GM23338 (cell line): ENCODE results near the gene RAD21L1. TPM values are rescaled to one million over a fixed set of nuclear protein-coding genes. Genes with fewer than 3 reads are reported as not detected.

Source experiments
- ATAC-seq: fragments of 200-7000 bp; cut with Tn5 transposase; 3 replicates; pipeline ENCODE4 v1.9.1; 2020
- DNase-seq: peaks from one replicate; pipeline ENCODE4 v3.0.0-alpha.2; 2015; ENCODE audit warnings: low spot score
- H2AFZ ChIP-seq: fragments of 200-600 bp; sonication (generic); 2 replicates; pipeline ENCODE4 v1.8.0; 2016; ENCODE audit warnings: antibody characterized with exemption, mild to moderate bottlenecking, moderate library complexity
- H3F3A ChIP-seq: fragments of 200-600 bp; sonication (generic); replicated peaks from 2 replicates; pipeline ENCODE4 v1.8.0; 2017; ENCODE audit warnings: antibody characterized with exemption, mixed run types, low read depth
- H3K27ac ChIP-seq: fragments of 200-600 bp; sonication (generic); 2 replicates; pipeline ENCODE4 v1.6.1; 2016; ENCODE audit warnings: low read depth
- H3K27me3 ChIP-seq: fragments of 200-600 bp; sonication (generic); 2 replicates; pipeline ENCODE4 v1.8.0; 2016; ENCODE audit warnings: mild to moderate bottlenecking, mixed run types, moderate library complexity; ENCODE audit not compliant: insufficient read depth
- H3K36me3 ChIP-seq: fragments of 200-600 bp; sonication (generic); 2 replicates; pipeline ENCODE4 v1.8.0; 2016; ENCODE audit warnings: mild to moderate bottlenecking; ENCODE audit not compliant: insufficient read depth
- H3K4me1 ChIP-seq: fragments of 200-600 bp; sonication (generic); 2 replicates; pipeline ENCODE4 v1.8.0; 2016; ENCODE audit warnings: mild to moderate bottlenecking, moderate library complexity; ENCODE audit not compliant: insufficient read depth
- H3K4me2 ChIP-seq: fragments of 200-600 bp; sonication (generic); 2 replicates; pipeline ENCODE4 v1.7.1; 2017; ENCODE audit warnings: mixed run types
- H3K4me3 ChIP-seq: fragments of 200-600 bp; sonication (generic); 2 replicates; pipeline ENCODE4 v1.6.1; 2016; ENCODE audit warnings: mixed run types
- H3K79me2 ChIP-seq: fragments of 200-600 bp; sonication (generic); replicated peaks from 2 replicates; pipeline ENCODE4 v1.8.0; 2017; ENCODE audit warnings: mild to moderate bottlenecking; ENCODE audit not compliant: insufficient read depth
- H3K9me2 ChIP-seq: fragments of 200-600 bp; sonication (generic); 2 replicates; pipeline ENCODE4 v1.8.0; 2017; ENCODE audit not compliant: insufficient read depth
- H4K20me1 ChIP-seq: fragments of 200-600 bp; sonication (generic); replicated peaks from 2 replicates; pipeline ENCODE4 v1.8.0; 2017; ENCODE audit warnings: mild to moderate bottlenecking; ENCODE audit not compliant: insufficient read depth
- H3K27ac Mint-ChIP-seq: 2 replicates; pipeline ENCODE4 v1.8.0; 2020; ENCODE audit warnings: inconsistent platforms, mild to moderate bottlenecking, moderate library complexity, mixed read lengths
- H3K27me3 Mint-ChIP-seq: 3 replicates; pipeline ENCODE4 v1.8.0; 2022; ENCODE audit warnings: low read depth, mild to moderate bottlenecking, moderate library complexity, mixed read lengths, inconsistent platforms; ENCODE audit not compliant: insufficient read depth, poor library complexity
- H3K36me3 Mint-ChIP-seq: 3 replicates; pipeline ENCODE4 v1.8.0; 2021; ENCODE audit warnings: low read depth, mild to moderate bottlenecking, inconsistent platforms, moderate library complexity, mixed read lengths
- H3K4me1 Mint-ChIP-seq: 3 replicates; pipeline ENCODE4 v1.8.0; 2020; ENCODE audit warnings: mild to moderate bottlenecking, inconsistent platforms, mixed read lengths
- H3K4me3 Mint-ChIP-seq: 3 replicates; pipeline ENCODE4 v1.8.0; 2021; ENCODE audit warnings: moderate library complexity, mild to moderate bottlenecking, inconsistent platforms, mixed read lengths
- H3K9me3 Mint-ChIP-seq: 3 replicates; pipeline ENCODE4 v1.8.0; 2020; ENCODE audit warnings: moderate library complexity, mild to moderate bottlenecking, inconsistent platforms, mixed read lengths
- CREB1 ChIP-seq: fragments of 250-450 bp; sonication (Bioruptor Pico); IDR thresholded peaks from 2 replicates; pipeline ENCODE4 v1.5.0; 2020; ENCODE audit warnings: low read depth, mild to moderate bottlenecking, moderate library complexity
- CTCF ChIP-seq, 2 experiments: fragments of 200-600 bp in 1 of 2; sonication (generic) in 1 of 2; conservative IDR thresholded peaks; 2 replicates each; pipeline versions ENCODE4 v1.5.1 to v1.6.1; 2016 to 2017; ENCODE audit warnings: antibody characterized with exemption in 2 of 2, low read depth in 2 of 2, mild to moderate bottlenecking in 2 of 2, moderate library complexity in 1 of 2
- ETS1 ChIP-seq: IDR thresholded peaks from 2 replicates; pipeline ENCODE4 v1.6.1; 2016; ENCODE audit warnings: antibody characterized with exemption
- EZH2 ChIP-seq: fragments of 200-600 bp; sonication (generic); IDR thresholded peaks from one replicate; pipeline ENCODE4 v1.8.0; 2017; ENCODE audit warnings: antibody characterized with exemption, mild to moderate bottlenecking, low read depth; ENCODE audit not compliant: unreplicated experiment
- EZH2phosphoT487 ChIP-seq: fragments of 200-600 bp; sonication (generic); IDR thresholded peaks from one replicate; pipeline ENCODE4 v1.8.1; 2018; ENCODE audit warnings: antibody characterized with exemption; ENCODE audit not compliant: unreplicated experiment
- JUNB ChIP-seq: IDR thresholded peaks from one replicate; pipeline ENCODE4 v1.6.1; 2016; ENCODE audit warnings: antibody characterized with exemption; ENCODE audit not compliant: unreplicated experiment
- NANOG ChIP-seq: IDR thresholded peaks from 2 replicates; pipeline ENCODE4 v1.6.1; 2016; ENCODE audit warnings: antibody characterized with exemption, borderline replicate concordance
- POLR2AphosphoS5 ChIP-seq: IDR thresholded peaks from 2 replicates; pipeline ENCODE4 v1.6.1; 2016; ENCODE audit warnings: antibody characterized with exemption, low read depth
- REST ChIP-seq: IDR thresholded peaks from one replicate; pipeline ENCODE4 v1.6.1; 2018; ENCODE audit warnings: antibody characterized with exemption; ENCODE audit not compliant: unreplicated experiment
- STAT1 ChIP-seq: IDR thresholded peaks from one replicate; pipeline ENCODE4 v1.6.1; 2016; ENCODE audit warnings: antibody characterized with exemption; ENCODE audit not compliant: unreplicated experiment
- ZNF114 ChIP-seq: fragments of 250-450 bp; sonication (Bioruptor Pico); IDR thresholded peaks from 2 replicates; pipeline ENCODE4 v1.5.0; 2020; ENCODE audit warnings: mild to moderate bottlenecking, moderate library complexity
- ZNF331 ChIP-seq: fragments of 250-450 bp; sonication (Bioruptor Pico); IDR thresholded peaks from 2 replicates; pipeline ENCODE4 v1.5.0; 2020; ENCODE audit warnings: low read depth, mild to moderate bottlenecking, moderate library complexity
- ZNF462 ChIP-seq: fragments of 250-450 bp; sonication (Bioruptor Pico); IDR thresholded peaks from 2 replicates; pipeline ENCODE4 v1.5.0; 2020; ENCODE audit warnings: mild to moderate bottlenecking, moderate library complexity
- polyA plus RNA-seq: library from polyadenylated mRNA; unstranded; fragments of >200 nt; fragmentation: Nextera tagmentation; extraction: Ambion mirVana; gene quantifications from 2 replicates; pipeline ENCODE4 v1.2.1, GENCODE V29; 2016
- total RNA-seq: library from RNA; depleted of rRNA; stranded (reverse); fragments of >200 nt; shearing (Covaris generic); gene quantifications from 2 replicates; pipeline ENCODE4 v1.2.3, GENCODE V29; 2014

The RAD21L1 gene
- total and polyA plus RNA-seq, 2 experiments from 2014 or later = 0.10 to 0.95 TPM

- H3K4me1 Mint-ChIP-seq = peaks cover 8% of the 10 kb centered on the region
- Histone ChIP-seq H3F3A (no peaks in the 10 kb centered on the region), H3K79me2 (no peaks in the 10 kb centered on the region), H3K27me3 (no peaks in the 10 kb centered on the region), H3K4me3 (no peak overlapping the region), H3K4me2 (no peak overlapping the region), H4K20me1 (no peaks in the 10 kb centered on the region), H3K36me3 (no peaks in the 10 kb centered on the region), H2AFZ (no peak overlapping the region), H3K27ac (no peak overlapping the region), H3K9me2 (no peaks in the 10 kb centered on the region), H3K4me1 (no peaks in the 10 kb centered on the region)
- H3K27me3 Mint-ChIP-seq = peaks cover 8% of the 10 kb centered on the region
- no peaks in the 10 kb centered on the region; the same call in 2 of the 3 replicates for H3K36me3 Mint-ChIP-seq
- TF ChIP-seq EZH2phosphoT487 = no peak
- no peak for TF ChIP-seq JUNB
- no peak for TF ChIP-seq ZNF114
- no peak for TF ChIP-seq ETS1
- no peak for TF ChIP-seq ZNF462 (CRISPR knock-in tag)
- TF ChIP-seq NANOG = no peak
- no peak for TF ChIP-seq EZH2
- no peak for TF ChIP-seq POLR2AphosphoS5
- TF ChIP-seq ZNF331 (CRISPR knock-in tag) = no peak
- TF ChIP-seq CREB1 = no peak
- no peak for TF ChIP-seq STAT1
- TF ChIP-seq REST = no peak
- TF ChIP-seq CTCF (conservative IDR thresholded peaks at IDR 0.05; ENCODE audit: low read depth in 2 of 2) = no peak
- no peak for ATAC-seq
- no peak overlapping the region for H3K4me3 Mint-ChIP-seq
- no peak overlapping the region for H3K27ac Mint-ChIP-seq
- H3K9me3 Mint-ChIP-seq = no peaks in the 10 kb centered on the region
- no peak for DNase-seq
Observed at GRCh38 chr20:1297486-1297885, 71.6 kb downstream of the RAD21L1 start.
